GM04503 (cell line): Measurements from ENCODE around the gene TSPAN2.
A peak's percentile ranks its signal among the peaks of the same experiment; 100 is the strongest.

ENCODE experiments used
- DNase-seq: peaks from one replicate; pipeline ENCODE4 v3.0.0-alpha.2; 2012; ENCODE audit warnings: low read depth

TSPAN2 gene

GRCh38 chr1:115074839-115075534, 14.3 kb downstream of the TSPAN2 start:
- DNase-seq: no peak

- no peak for DNase-seq
Observed at GRCh38 chr1:115073298-115074087, 15.8 kb downstream of the TSPAN2 start.

- no peak for DNase-seq
Observed at GRCh38 chr1:115071012-115071664, 18.2 kb downstream of the TSPAN2 start.

- no peak for DNase-seq
Observed at GRCh38 chr1:115069659-115070308, 19.5 kb downstream of the TSPAN2 start.

GRCh38 chr1:115068826-115069585, 20.3 kb downstream of the TSPAN2 start:
- peak; percentile 46 for DNase-seq

GRCh38 chr1:115067161-115067859, 22.0 kb downstream of the TSPAN2 start:
- DNase-seq: peak; percentile 31

- DNase-seq: no peak
Observed at GRCh38 chr1:115065021-115065420, 24.3 kb downstream of the TSPAN2 start.

GRCh38 chr1:115064461-115064860, 24.8 kb downstream of the TSPAN2 start:
- no peak for DNase-seq

- no peak for DNase-seq
Observed at GRCh38 chr1:115063228-115063901, 25.9 kb downstream of the TSPAN2 start.

GRCh38 chr1:115062542-115063004, 26.7 kb downstream of the TSPAN2 start:
- DNase-seq: no peak

GRCh38 chr1:115060501-115060900, 28.8 kb downstream of the TSPAN2 start:
- no peak for DNase-seq

GRCh38 chr1:115059316-115059715, 30.0 kb downstream of the TSPAN2 start:
- DNase-seq: no peak

GRCh38 chr1:115057661-115058254, 31.5 kb downstream of the TSPAN2 start:
- DNase-seq: no peak

GRCh38 chr1:115056395-115056798, 32.9 kb downstream of the TSPAN2 start:
- peak; percentile 49 for DNase-seq

- DNase-seq: no peak
Observed at GRCh38 chr1:115052454-115053083, 36.7 kb downstream of the TSPAN2 start.

GRCh38 chr1:115051850-115052249, 37.5 kb downstream of the TSPAN2 start:
- DNase-seq: no peak

- DNase-seq: no peak
Observed at GRCh38 chr1:115046751-115047150, 42.6 kb downstream of the TSPAN2 start.

- no peak for DNase-seq
Observed at GRCh38 chr1:115041654-115042053, 47.6 kb downstream of the TSPAN2 start.

GRCh38 chr1:115040501-115040900, 48.8 kb downstream of the TSPAN2 start:
- DNase-seq: no peak
